ENCODE measurements around the gene PRKAG2.

PRKAG2 gene

DNA sequence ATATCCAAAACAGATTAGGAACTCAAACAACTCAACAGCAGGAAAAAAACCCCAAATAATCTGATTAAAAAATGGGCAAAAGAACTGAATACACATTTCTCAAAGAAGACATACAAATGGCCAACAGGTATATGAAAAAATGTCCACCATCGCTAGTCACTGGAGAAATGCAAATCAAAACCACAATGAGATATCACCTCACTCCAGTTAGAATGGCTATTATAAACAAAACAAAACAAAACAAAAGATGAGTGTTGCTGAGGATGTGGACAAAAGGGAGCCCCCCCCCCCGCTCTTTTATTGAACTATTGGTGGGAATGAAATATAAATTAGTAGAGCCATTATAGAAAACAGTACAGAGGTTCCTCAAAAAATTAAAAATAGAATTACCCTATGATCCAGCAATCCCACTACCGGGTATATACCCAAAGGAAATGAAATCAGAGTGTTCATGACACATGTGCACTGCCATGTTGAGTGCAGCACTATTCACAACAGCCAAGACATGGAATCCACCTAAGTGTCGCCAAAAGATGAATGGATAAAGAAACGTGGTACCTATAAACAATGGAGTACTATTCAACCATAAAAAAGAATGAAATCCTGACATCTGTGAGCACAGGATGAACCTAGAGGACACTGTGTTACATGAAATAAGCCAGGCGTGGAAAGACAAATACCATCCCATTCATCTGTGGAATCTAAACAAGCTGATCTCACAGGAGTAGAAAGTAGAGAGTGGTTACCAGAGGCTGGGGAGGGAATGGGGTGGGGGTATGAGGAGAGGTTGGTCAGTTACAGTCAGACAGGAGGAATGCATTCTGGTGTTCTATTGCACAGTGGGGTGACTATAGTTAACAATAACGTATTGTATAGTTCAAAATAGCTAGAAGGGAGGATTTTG, 279.1 kb downstream of the PRKAG2 start:
- DNase-seq = no peak
- no peak for TF ChIP-seq POLR2A (IDR thresholded peaks at IDR 0.05; ENCODE audit: low read length)
- no peak for TF ChIP-seq GATA1 (IDR thresholded peaks at IDR 0.05; ENCODE audit: low read depth, low read length)

DNA sequence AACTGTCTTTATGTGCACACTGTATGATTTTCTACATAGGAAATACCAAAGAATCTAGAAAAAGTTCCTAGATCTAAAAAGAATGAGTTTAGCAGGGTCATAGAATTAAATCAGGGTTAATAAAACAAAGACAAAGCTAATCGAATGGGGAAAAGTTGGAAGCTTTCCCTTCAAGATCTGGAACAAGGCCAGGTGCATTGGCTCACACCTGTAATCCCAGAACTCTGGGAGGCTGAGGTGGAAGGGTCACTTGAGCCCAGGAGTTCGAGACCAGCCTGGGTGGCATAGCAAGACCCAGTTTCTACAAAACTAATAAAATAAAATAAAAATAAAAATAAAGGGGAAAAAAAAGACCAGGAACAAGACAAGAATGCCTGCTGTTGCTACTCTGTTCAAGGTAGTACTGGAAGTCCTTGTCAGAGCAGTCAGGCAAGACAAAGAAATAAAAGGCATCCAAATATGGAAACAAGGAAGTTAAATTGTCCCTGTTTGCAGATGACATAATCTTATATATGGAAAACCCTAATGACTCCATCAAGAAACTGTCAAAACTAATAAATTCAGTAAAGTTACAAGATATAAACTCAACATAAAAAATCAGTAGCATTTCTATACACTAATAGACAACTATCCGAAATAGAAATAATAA, 281.1 kb downstream of the PRKAG2 start:
- no peak for TF ChIP-seq POLR2A (IDR thresholded peaks at IDR 0.05; ENCODE audit: low read length)
- no peak for TF ChIP-seq GATA1 (IDR thresholded peaks at IDR 0.05; ENCODE audit: low read depth, low read length)
- DNase-seq = no peak

DNA sequence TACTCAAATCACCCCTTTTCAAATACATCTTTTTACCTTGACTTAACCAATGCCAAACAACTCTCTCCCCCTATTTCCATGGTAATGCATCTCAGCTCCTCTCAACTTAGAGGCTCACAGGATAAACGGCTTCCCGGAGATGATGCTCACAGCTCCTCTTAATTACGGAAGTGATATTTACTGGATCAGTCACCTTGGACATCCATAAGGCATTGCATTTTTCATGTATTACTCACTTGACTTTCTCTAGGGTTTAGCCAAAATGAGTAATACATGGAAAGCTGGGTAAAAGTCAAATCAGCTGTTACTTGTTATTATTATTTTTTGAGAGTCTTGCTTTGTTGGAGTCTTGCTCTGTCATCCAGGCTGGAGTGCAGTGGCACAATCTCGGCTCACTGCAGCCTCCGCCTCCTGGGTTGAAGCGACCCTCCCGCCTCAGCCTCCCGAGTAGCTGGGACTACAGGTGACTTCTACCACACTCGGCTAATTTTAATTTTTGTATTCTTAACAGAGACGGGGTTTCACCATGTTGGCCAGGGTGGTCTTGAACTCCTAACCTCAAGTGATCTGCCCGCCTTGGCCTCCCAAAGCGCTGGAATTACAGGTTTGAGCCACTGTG, 283.9 kb downstream of the PRKAG2 start:
- no peak for DNase-seq

DNA sequence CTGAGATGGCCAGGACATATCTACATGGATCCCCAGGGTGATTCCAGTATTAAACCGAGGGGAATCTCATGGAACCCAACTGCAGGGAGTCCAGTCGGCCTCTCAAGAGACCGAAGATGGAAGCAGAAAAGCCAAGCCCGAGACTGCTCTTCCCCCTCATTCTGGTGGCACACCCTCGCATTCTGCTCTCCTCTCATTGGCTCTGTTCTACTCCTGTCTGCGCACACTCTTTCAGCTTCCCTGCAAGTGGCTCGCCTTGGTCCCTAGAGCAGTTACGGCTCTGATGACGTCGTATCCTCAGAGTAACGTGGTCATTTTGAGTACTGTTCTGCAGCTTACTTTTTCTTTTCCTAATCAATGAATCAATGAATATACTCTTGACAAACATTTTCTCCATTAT, 284.6 kb downstream of the PRKAG2 start:
- no peak for DNase-seq
- TF ChIP-seq POLR2A (IDR thresholded peaks at IDR 0.05; ENCODE audit: low read length) (no peak), GATA1 (IDR thresholded peaks at IDR 0.05; ENCODE audit: low read depth, low read length) (no peak)

More for the DNA sequence above, 283.9 kb downstream of the PRKAG2 start:
- no peak for TF ChIP-seq GATA1 (IDR thresholded peaks at IDR 0.05; ENCODE audit: low read depth, low read length)
- TF ChIP-seq POLR2A (IDR thresholded peaks at IDR 0.05; ENCODE audit: low read length) = no peak

DNA sequence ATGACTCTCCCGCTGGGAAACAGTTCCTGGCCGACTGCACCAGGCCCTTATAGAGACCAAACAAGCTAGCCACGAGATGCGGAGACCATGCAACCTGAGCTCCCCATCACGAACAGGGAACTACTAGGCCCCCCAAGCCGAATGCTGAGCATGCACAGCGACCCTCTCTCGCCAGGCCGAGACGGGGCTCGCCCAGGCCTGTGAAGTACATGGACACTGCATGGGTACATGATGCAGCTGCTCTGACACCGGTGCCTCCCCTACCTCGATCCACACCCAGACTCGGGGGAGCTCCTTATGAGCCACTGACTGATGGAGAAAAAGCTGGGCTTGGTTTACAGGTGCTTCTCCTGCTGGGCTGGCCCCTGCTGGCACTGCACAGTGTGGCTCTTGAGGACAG, 285.0 kb downstream of the PRKAG2 start:
- TF ChIP-seq GATA1 (IDR thresholded peaks at IDR 0.05; ENCODE audit: low read depth, low read length) = no peak
- no peak for TF ChIP-seq POLR2A (IDR thresholded peaks at IDR 0.05; ENCODE audit: low read length)
- DNase-seq = no peak

DNA sequence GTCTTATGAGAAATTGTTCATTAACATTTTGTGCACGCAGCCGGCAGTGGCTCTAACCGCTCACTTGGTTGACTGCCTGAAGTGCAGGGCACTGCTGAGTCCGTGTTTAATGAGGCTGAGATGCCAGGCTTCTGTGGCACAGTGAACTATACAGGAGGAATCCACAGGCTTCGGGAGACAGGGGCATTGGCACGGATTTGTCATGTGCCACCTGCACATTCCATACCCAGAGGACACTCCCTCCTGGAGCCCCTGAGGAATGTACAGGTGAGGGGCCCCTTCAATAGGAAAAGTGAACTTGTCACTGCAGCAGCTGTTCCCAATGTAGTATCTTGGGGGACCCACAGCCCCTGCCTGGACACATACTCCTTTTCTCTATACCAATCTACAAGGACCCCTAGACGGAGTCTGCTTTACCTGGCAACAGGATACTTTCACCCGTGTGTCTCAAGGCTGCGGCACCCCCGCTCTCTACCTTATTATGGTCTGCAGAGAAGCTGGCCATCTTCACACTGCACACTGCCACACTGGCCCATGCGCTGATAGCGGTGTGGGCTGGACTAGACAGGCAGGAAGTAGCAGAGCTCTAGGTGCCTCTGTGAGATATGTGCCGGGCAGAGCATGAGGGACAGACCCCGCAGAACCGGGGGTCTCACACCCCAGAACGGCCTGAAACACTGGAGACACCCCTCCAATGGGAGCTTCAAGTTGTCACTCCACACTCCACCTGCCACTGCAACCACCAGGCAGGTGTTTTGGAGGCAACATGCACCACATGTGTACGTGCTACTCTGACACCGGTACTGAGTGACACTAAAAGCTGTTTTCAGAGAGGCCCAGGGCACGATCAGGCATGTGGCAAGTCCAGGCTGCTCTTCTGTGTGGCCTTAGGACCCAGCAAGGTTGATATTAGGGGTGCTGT, 285.8 kb downstream of the PRKAG2 start:
- TF ChIP-seq GATA1 (IDR thresholded peaks at IDR 0.05; ENCODE audit: low read depth, low read length) (no peak), POLR2A (IDR thresholded peaks at IDR 0.05; ENCODE audit: low read length) (no peak)
- DNase-seq = no peak

DNA sequence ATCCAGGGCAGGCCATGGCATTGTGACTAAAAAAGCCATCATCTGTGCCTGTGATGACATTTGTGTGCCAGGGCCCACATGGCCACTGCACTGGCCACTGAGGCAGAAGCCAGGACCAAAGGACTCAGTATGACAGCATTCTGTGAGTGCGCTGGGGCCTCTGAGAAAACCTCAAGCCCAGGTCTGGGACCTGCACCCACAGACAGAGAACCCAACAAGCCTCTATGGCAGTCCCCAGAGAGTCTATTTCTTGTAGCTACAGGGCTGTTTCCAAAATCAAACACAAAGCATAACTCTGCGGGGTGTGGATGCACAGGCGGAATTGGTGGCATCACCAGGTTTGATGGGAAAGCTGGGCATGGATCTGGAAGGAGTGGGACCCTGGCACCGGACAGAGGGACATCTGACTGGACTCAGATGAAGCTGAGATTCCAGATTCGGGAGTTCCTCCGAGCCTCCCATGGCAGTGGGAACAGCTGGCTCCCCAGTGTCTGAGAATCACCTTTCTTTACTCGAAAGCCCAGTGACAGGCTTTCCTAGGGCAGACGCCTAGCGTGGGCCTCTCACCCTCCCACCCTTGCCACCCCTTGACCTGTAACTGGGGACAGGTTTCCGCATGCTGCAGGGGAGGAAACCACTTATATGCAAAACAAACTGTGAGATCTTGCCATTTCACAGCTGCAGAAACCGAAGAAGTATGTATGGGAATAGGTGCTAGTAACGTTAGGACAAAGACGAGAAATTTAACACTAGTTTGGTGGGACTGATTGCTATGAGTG, 286.7 kb downstream of the PRKAG2 start:
- DNase-seq = no peak
- TF ChIP-seq GATA1 (IDR thresholded peaks at IDR 0.05; ENCODE audit: low read depth, low read length) (no peak), POLR2A (IDR thresholded peaks at IDR 0.05; ENCODE audit: low read length) (no peak)

DNA sequence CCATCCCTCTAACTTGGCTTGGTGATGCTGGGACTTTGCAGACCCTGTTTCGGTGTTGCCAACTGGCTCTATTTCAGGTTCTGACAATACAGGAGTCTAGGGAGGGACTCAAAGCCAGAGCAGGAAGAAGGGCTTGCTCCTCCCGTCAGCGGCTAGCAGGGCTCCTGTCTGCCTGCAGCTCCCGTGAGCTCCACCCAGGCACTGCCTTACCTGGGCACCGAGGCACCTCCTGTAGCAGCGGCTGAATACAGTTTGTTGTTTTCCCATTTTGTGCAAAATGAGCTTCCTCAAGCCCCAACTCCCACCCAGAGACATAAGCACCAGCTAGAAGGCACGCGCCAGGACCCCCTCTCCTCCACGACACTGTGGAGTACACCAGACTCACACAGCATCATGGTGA, 287.9 kb downstream of the PRKAG2 start:
- no peak for DNase-seq

DNA sequence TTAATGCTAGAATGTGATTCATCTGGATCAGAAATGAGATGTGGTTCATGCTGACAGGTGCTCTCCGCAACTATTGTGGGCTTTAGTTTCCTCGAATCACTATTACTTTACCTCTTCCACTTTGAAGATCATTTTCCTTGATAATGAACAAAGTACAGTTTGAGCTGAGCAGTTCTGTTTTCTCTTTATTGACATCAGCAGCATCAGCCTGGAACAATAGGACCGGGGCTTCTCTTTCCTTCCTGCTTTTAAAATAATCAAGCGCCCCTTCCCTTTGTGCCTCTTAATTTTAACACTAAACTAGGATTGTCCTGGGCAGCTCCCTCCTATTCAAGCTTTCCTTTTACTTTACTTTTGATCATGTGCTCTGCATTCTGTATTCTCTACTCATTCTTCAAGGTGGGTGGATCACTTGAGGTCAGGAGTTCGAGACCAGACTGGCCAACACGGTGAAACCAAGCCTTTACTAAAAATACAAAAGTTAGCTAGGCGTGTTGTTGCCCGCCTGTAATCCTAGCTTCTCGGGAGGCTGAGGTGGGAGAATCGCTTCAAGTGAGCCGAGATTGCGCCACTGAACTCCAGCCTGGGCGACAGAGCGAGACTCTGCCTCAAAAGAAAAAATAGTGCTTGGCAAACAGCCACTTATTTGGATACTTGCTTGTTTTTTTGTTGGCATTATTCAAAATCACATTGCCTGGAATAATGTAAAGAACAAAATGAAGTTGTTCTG, 290.2 kb downstream of the PRKAG2 start:
- TF ChIP-seq POLR2A (IDR thresholded peaks at IDR 0.05; ENCODE audit: low read length) (no peak), GATA1 (IDR thresholded peaks at IDR 0.05; ENCODE audit: low read depth, low read length) (no peak)
- DNase-seq = no peak

More for the DNA sequence above, 287.9 kb downstream of the PRKAG2 start:
- no peak for TF ChIP-seq GATA1 (IDR thresholded peaks at IDR 0.05; ENCODE audit: low read depth, low read length)
- no peak for TF ChIP-seq POLR2A (IDR thresholded peaks at IDR 0.05; ENCODE audit: low read length)

DNA sequence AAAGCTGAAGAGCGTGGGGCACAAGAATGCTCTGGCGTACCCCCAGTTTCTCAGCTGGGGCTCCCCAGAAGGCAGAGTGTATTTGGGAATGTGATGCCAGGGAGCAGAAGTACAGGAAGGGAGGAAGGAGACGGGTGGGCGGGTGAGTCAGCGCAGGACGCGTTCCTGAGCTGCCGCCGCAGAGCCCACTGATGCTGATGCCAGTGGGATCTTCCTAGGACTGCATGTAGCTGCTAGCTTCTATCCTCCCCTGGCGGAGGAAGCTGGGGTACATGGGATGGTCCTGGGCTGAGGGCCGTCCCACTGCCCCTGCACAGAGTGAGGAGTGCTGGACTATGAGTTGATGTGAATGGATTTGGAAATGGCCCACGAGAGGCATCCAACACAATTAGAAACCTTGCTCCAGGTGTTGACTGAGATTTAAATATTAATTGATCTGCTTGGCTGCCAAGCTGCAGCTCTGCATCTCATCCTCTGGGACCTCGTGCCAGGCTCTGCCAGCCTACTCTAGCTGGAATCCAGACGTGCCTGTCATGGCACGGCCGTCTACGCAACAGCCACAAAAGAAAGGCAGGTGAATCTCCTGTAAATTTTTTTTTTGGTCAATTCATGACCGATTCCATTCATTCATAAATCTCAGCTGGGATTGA, 291.0 kb downstream of the PRKAG2 start:
- no peak for DNase-seq
- TF ChIP-seq GATA1 (IDR thresholded peaks at IDR 0.05; ENCODE audit: low read depth, low read length) = no peak
- no peak for TF ChIP-seq POLR2A (IDR thresholded peaks at IDR 0.05; ENCODE audit: low read length)

DNA sequence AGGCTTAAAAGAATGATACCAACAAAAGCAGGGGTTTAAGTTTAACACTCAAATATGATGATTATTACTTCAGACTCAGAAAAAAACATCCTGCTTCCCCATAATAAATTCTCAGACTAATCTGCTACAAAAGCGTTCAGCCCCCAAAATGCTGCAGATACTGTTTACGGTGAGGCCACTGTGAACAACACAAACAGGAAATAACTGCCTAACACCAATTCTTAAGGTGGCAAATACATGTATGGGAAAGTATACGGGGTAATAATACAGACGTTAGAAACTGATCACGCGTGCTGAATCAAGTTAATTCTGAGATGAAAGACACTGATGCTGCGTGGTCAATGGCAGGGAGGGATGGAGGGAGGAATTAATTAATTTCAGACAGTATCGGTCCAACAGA, 295.2 kb downstream of the PRKAG2 start:
- TF ChIP-seq GATA1 (IDR thresholded peaks at IDR 0.05; ENCODE audit: low read depth, low read length) (no peak), POLR2A (IDR thresholded peaks at IDR 0.05; ENCODE audit: low read length) (no peak)
- DNase-seq = no peak

DNA sequence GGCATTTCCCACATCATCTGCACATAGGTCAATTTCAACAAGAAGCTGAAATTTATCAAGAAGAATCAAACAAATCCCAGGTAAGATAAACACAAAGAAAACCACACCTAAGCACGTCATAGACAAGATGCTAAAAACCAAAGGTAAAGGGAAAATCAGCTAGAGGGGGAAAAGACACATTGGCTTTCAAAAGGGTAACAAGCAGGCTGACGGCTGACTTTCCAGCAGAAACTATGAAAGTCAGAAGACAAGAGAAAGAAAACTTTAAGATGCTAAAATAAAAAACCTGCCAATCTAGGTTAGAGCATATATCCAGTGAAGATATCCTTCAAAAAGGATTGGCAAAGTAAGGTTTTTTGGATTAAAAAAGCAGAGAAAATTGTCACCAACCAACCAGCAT, 297.3 kb downstream of the PRKAG2 start:
- TF ChIP-seq POLR2A (IDR thresholded peaks at IDR 0.05; ENCODE audit: low read length) (no peak), GATA1 (IDR thresholded peaks at IDR 0.05; ENCODE audit: low read depth, low read length) (no peak)
- DNase-seq = peak; percentile 21 to 30
